DOHH2 (cell line): ENCODE measurements around the gene FOXK1.

ENCODE experiments used
- H3F3A ChIP-seq: fragments of 200-600 bp; sonication (generic), shearing (Covaris generic); 2 replicates; pipeline ENCODE4 v1.6.0; 2016; ENCODE audit warnings: antibody characterized with exemption, mild to moderate bottlenecking; ENCODE audit not compliant: control insufficient read depth, insufficient read depth
- H3K27ac ChIP-seq: fragments of 200-600 bp; sonication (generic); 2 replicates; pipeline ENCODE4 v1.5.1; 2014; ENCODE audit warnings: low read depth, mild to moderate bottlenecking, low read length, moderate library complexity
- H3K27me3 ChIP-seq: fragments of 200-600 bp; sonication (generic); 2 replicates; pipeline ENCODE4 v1.6.1; 2014; ENCODE audit warnings: mild to moderate bottlenecking, low read length, mixed read lengths; ENCODE audit not compliant: control insufficient read depth
- H3K36me3 ChIP-seq: fragments of 200-600 bp; sonication (generic); 2 replicates; pipeline ENCODE4 v1.6.1; 2014; ENCODE audit warnings: mild to moderate bottlenecking, low read length, moderate library complexity, mixed read lengths; ENCODE audit not compliant: control insufficient read depth
- H3K4me1 ChIP-seq: fragments of 200-600 bp; sonication (generic); 2 replicates; pipeline ENCODE4 v1.6.1; 2014; ENCODE audit warnings: mild to moderate bottlenecking, low read length, mixed read lengths; ENCODE audit not compliant: control insufficient read depth
- H3K4me2 ChIP-seq: fragments of 200-600 bp; sonication (generic); 2 replicates; pipeline ENCODE4 v1.6.0; 2014; ENCODE audit warnings: mild to moderate bottlenecking, low read length, moderate library complexity
- H3K4me3 ChIP-seq: fragments of 200-600 bp; sonication (generic); 2 replicates; pipeline ENCODE4 v1.5.1; 2014; ENCODE audit warnings: mild to moderate bottlenecking, low read length, mixed read lengths
- H3K79me2 ChIP-seq: fragments of 200-600 bp; sonication (generic); 2 replicates; pipeline ENCODE4 v1.6.1; 2014; ENCODE audit warnings: mild to moderate bottlenecking, low read length, mixed read lengths; ENCODE audit not compliant: control insufficient read depth
- H3K9me2 ChIP-seq: fragments of 200-600 bp; sonication (generic); replicated peaks from 2 replicates; pipeline ENCODE4 v1.6.1; 2014; ENCODE audit warnings: mild to moderate bottlenecking, low read length, mixed read lengths; ENCODE audit not compliant: control insufficient read depth
- H3K9me3 ChIP-seq: fragments of 200-600 bp; sonication (generic); 2 replicates; pipeline ENCODE4 v1.6.1; 2014; ENCODE audit warnings: antibody characterized with exemption, low read length, mixed read lengths; ENCODE audit not compliant: control insufficient read depth, insufficient read depth
- H4K20me1 ChIP-seq: fragments of 200-600 bp; sonication (generic); 2 replicates; pipeline ENCODE4 v1.6.0; 2014; ENCODE audit warnings: low read depth, mild to moderate bottlenecking, antibody characterized with exemption, low read length, moderate library complexity; ENCODE audit not compliant: control insufficient read depth, insufficient read depth
- CTCF ChIP-seq: fragments of 200-600 bp; sonication (generic); IDR thresholded peaks from one replicate; pipeline ENCODE4 v1.5.1; 2014; ENCODE audit warnings: antibody characterized with exemption, mild to moderate bottlenecking, low read depth, low read length; ENCODE audit not compliant: poor library complexity, severe bottlenecking
- EZH2phosphoT487 ChIP-seq: fragments of 200-600 bp; sonication (generic); IDR thresholded peaks from 2 replicates; pipeline ENCODE4 v1.6.1; 2017; ENCODE audit warnings: borderline replicate concordance, mild to moderate bottlenecking, antibody characterized with exemption, low read length, moderate library complexity, mixed read lengths

The FOXK1 gene

DNA sequence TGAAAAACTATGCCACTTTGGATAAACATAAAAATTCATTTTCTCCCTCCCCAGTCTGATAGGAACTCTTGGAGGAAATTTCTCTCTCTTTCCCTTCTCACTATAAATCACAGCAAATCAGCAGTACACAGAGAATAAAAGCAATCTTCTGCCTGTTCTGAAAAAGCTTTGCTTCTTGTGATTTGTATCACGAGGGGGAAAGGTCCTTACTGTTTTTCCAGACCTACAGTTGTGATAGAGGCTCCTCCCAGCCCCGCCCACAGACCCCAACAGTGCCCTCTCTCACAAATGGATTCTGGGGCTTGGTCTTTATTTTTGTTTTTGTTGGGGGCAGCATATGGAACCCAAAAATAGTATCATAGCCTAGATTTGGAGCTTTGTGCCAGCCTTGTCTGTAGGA, 12.2 kb downstream of the FOXK1 start:
- H3K9me2 ChIP-seq: no peaks in the 10 kb centered on the region
- H3K27me3 ChIP-seq: no peaks in the 10 kb centered on the region
- H3K27ac ChIP-seq: no peak overlapping the region
- no peaks in the 10 kb centered on the region for H3F3A ChIP-seq
- peaks cover 4% of the 10 kb centered on the region for H3K36me3 ChIP-seq
- TF ChIP-seq EZH2phosphoT487: no peak
- TF ChIP-seq CTCF: no peak
- H3K4me1 ChIP-seq: peaks cover 43% of the 10 kb centered on the region
- no peak overlapping the region for H3K4me3 ChIP-seq
- no peak overlapping the region for H3K4me2 ChIP-seq
- H3K9me3 ChIP-seq: no peaks in the 10 kb centered on the region
- peaks cover 99% of the 10 kb centered on the region for H3K79me2 ChIP-seq
- H4K20me1 ChIP-seq: peaks cover 30% of the 10 kb centered on the region

- no peaks in the 10 kb centered on the region for H3K9me3 ChIP-seq
- peaks cover 35% of the 10 kb centered on the region for H4K20me1 ChIP-seq
- H3K4me1 ChIP-seq: peaks cover 29% of the 10 kb centered on the region
- no peak overlapping the region for H3K27ac ChIP-seq
- no peaks in the 10 kb centered on the region for H3K27me3 ChIP-seq
- H3K79me2 ChIP-seq: peaks cover 98% of the 10 kb centered on the region
- H3K4me2 ChIP-seq: no peak overlapping the region
- H3K9me2 ChIP-seq: no peaks in the 10 kb centered on the region
- no peaks in the 10 kb centered on the region for H3K36me3 ChIP-seq
- H3F3A ChIP-seq: no peaks in the 10 kb centered on the region
- TF ChIP-seq CTCF: no peak
- TF ChIP-seq EZH2phosphoT487: no peak
- H3K4me3 ChIP-seq: no peak overlapping the region
Measured at GRCh38 chr7:4698707-4699275, 16.7 kb downstream of the FOXK1 start.

DNA sequence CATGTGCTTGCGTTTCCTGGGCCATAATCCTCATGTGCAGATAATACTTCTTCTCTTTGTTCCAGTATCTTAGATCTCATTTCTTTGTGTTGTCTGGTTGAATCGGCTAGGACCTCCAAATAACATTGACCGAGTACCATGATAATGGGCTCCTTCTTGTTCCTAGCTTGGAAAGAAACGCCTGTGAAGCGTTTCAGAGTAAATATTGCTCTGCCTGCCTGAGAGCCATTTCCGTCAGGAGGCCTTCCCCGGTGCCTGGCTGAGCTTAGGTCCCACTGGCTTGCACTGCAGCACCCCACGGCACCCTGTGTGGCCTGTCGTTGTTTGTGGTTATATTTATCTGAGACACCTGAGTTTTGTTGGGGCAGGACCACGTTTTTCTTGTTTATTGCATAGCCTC, 17.7 kb downstream of the FOXK1 start:
- H3K79me2 ChIP-seq: peaks cover 98% of the 10 kb centered on the region
- no peak overlapping the region for H3K27ac ChIP-seq

More for the DNA sequence above, 17.7 kb downstream of the FOXK1 start:
- peaks cover 38% of the 10 kb centered on the region for H3K4me1 ChIP-seq
- no peak overlapping the region for H3K4me2 ChIP-seq
- peaks cover 30% of the 10 kb centered on the region for H4K20me1 ChIP-seq
- no peaks in the 10 kb centered on the region for H3K9me3 ChIP-seq
- no peaks in the 10 kb centered on the region for H3K27me3 ChIP-seq
- H3K4me3 ChIP-seq: no peak overlapping the region
- H3K36me3 ChIP-seq: no peaks in the 10 kb centered on the region
- TF ChIP-seq EZH2phosphoT487 (no peak), CTCF (no peak)
- H3K9me2 ChIP-seq: no peaks in the 10 kb centered on the region
- no peaks in the 10 kb centered on the region for H3F3A ChIP-seq
